Caki2 (cell line): Measurements from ENCODE around the gene PDE11A. TPM values are rescaled to one million over a fixed set of nuclear protein-coding genes. Genes with fewer than 3 reads are reported as not detected.

Experiments used
- DNase-seq: peaks from one replicate; pipeline ENCODE4 v3.0.0-alpha.2; 2015; ENCODE audit warnings: low read depth
- in situ Hi-C: cut with HindIII; loops from 2 replicates; pipeline ENCODE4 v1.10.0; 2016; ENCODE audit warnings: low sequenced_read_pairs, low pct_unique_long_range_greater_than_20kb, mixed read lengths
- total RNA-seq: library from RNA; depleted of rRNA; stranded (reverse); fragments of >200 nt; shearing (Covaris generic); gene quantifications from 2 replicates; pipeline ENCODE4 v1.2.3, GENCODE V29; 2014; ENCODE audit warnings: low replicate concordance

Gene PDE11A
- total RNA-seq, 1 experiment from 2014 or later: 0.57 TPM

GRCh38 chr2:177728920-177729319 lies 343.7 kb downstream of the PDE11A start:
- in situ Hi-C loops: no loop called here

DNA sequence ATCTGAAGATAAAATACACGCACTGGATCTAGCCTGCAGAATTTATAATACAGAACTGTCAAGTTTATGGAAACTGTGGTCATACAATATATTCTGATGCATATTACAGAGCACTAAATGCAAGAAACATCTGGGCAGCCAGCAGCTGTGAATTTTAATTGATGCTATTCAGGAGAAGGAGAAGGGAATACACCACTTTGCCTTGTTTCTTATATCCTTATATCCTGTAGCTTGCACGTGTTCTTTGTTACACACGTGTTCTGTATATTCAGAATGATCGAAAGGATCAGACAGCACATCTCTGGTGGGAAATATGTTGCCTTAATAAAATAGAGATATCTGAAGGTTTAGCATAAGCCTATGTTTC lies 344.2 kb downstream of the PDE11A start:
- no peak for DNase-seq
- in situ Hi-C loops: no loop called here

More at GRCh38 chr2:177728920-177729319, 343.7 kb downstream of the PDE11A start:
- DNase-seq: no peak

DNA sequence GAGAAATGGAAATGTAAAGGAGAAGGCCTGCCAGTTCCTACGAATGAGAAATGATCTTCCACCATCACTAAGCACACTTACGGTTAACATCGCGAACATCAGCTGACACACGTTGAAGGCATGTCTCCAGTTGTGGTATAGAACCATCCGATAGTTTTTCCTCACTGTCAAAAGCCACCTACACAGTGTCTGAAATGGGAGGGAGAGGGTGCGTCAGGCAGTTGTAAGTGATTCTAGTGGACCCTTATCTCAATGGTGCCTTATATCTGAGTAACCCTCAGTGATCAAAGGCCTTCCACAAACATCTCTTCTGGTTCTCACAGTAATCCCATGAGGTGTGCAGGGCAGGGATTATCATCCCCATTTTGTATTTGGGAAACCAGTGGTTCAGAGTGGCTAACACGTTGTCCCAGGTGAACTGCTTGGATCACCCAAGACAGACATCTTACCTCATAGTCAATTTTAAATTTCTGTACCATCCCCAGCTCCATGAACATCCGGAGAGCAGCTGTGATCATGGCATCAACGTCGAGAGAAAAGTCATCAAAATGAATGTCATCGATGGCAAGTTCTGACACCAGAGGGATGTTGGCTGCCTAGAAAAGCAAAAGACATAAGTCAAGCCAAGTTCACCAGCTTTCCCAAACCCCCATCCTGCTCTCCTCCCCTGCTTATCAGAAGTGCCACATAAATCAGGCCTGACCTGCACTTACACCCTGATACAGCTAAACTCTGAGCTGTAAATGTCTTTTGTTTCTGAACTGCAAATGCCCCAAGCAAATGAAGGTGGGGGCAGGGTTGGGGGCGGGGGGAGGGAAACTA lies 344.8 kb downstream of the PDE11A start:
- in situ Hi-C loops: no loop called here
- no peak for DNase-seq

DNA sequence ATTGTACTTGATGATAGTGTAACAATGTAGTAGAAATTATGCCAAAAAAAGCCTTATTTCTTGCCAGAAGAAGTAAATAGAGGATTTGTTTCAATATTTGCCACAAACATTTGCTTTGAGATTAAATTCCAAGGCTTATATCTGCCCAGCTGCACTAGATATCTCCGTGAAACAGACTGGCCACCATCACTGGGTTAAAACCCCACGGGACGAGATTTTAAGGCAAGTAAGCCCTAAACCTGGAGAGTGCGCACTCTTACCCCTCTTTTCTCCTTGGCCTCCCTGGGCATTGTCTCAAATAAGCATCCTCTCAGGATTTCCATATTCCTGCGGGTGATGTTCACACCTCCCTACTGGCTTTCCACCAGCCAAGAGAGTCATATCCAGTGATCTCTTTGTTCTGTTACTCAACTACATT lies 345.6 kb downstream of the PDE11A start:
- no peak for DNase-seq
- in situ Hi-C loops: no loop called here

- in situ Hi-C loops: no loop called here
- DNase-seq: peak; percentile 57
These were observed 347.9 kb downstream of the PDE11A start for GRCh38 chr2:177724398-177725287.

DNA sequence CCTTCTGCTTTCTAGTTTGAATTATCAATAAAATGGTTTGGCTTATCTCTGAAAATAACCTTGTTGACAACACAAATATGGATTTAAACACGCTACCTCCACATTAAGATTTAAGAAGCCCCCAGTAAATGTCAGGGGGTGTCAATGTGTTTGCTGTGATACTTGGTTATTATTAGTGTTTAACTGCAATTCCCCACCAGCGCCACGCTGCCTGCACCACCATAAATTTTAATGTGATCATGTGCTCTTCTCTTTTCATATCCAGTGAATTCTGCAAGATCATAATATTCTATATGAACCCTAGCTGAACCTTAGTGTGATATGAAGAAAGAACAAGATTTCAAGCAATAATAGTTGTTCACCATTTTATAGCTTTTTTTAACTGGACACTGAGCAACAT lies 349.3 kb downstream of the PDE11A start:
- no peak for DNase-seq
- in situ Hi-C loops: no loop called here

- in situ Hi-C loops: no loop called here
- no peak for DNase-seq
These were observed 350.6 kb downstream of the PDE11A start for GRCh38 chr2:177721818-177722567.

DNA sequence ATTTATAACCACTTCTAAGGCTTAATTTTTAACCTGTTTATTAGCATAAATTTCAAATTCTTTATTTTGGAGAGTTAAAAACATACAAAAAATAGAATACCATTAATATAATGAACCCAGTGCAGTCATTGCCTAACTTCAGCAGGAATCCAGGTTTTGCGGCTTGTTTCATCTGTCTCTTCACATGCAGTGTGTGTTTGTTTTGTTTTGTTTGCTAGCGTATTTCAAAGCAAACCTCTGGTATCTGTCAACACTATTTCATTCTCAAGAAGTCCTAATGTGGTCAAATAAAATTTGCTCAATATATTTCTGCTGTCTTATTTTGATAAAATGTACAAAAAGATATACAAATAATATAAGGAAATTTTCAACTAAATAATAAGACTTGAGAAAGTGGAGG lies 351.5 kb downstream of the PDE11A start:
- in situ Hi-C loops: no loop called here
- no peak for DNase-seq

DNA sequence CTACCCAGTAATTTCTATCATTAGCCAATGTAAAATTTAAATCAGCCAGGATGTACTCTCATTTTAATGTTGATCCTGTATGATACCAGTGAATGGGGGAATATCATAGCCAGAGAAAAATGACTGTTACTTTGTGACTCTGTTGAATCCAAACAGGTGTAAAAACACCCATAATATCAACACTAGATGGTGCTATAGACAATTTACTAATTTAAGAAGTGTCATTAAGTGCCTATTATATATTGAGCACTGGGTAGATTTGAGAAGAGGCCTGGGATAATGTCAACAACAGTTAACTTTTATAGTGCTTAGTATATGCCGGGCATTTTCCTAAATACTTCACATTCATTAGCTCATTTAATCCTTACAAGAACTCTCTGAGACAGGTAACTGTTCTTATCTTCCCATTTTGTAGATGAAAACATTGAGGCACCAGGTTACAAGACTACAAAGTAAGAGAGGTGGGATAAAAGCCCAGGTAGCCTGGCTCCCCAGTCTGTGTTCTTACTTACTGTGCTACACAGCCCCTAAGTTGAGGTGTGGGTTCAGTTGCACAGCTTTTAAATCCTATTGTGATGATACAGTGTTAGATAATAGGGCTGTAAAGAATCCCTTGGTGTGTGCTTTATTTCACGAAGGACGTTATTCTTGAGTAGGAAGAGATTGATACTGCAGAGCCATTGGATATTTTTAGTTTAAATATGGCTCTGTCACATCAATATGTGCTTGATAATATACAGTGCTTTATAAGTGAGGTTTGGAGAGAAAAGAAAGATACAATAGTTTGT lies 354.6 kb downstream of the PDE11A start:
- in situ Hi-C loops: no loop called here
- no peak for DNase-seq

- in situ Hi-C loops: no loop called here
- DNase-seq: no peak
These were observed 356.1 kb downstream of the PDE11A start for GRCh38 chr2:177716484-177716883.

GRCh38 chr2:177715771-177716170 lies 356.8 kb downstream of the PDE11A start:
- DNase-seq: no peak
- in situ Hi-C loops: no loop called here

DNA sequence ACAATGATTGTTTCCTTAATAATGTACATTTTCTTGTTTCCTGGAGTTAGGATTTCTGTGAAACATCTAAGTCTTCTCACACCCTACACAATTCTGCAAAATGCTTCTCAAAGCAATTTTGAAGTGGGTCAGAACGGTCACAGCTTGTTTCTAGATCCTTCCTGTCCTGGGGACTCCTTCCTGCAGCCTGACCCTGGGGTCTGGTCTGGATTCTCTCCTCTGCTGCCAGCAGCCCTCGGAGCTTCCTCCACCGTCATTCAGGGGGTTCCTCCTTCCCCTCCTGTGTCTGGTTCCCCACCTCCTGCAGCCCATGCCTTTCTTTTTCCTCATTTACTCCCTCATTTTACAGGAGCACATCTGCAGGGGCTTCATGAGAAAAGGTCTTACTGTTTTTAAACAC lies 357.9 kb downstream of the PDE11A start:
- in situ Hi-C loops: no loop called here

GRCh38 chr2:177712462-177712861 lies 360.1 kb downstream of the PDE11A start:
- DNase-seq: no peak
- in situ Hi-C loops: no loop called here

More for the DNA sequence above, 357.9 kb downstream of the PDE11A start:
- DNase-seq: no peak

- in situ Hi-C loops: no loop called here
- no peak for DNase-seq
These were observed 360.9 kb downstream of the PDE11A start for GRCh38 chr2:177711483-177712265.

DNA sequence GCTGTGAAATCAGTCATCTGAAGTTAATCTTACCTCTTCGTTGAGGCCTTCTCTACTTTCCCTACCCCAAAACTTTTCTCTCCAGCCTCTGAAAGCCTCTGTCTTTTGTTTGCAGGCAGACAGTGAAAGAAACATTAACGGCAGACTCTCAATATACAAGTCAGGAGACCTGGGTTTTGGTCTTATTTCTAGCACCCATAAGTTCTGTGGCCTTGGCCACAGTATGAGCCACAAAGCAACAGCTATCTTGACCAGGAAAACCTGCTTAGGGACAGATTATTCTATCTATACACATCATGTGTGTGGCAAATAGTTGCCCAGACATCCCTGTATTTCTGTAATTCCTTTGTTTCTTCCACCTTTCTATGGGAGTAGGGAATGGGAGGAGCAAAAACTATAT lies 361.7 kb downstream of the PDE11A start:
- no peak for DNase-seq
- in situ Hi-C loops: no loop called here

GRCh38 chr2:177709986-177710401 lies 362.6 kb downstream of the PDE11A start:
- in situ Hi-C loops: no loop called here

More at GRCh38 chr2:177709986-177710401, 362.6 kb downstream of the PDE11A start:
- DNase-seq: no peak
